CD14-positive monocyte (primary cell): ENCODE measurements around the gene MARK4. TPM values are rescaled to one million over a fixed set of nuclear protein-coding genes. Genes with fewer than 3 reads are reported as not detected.

ENCODE experiments used
- DNase-seq, 3 donors: peaks; one replicate each; pipeline ENCODE4 v3.0.0-alpha.2; 2011 to 2022
- H2AFZ ChIP-seq: 2 replicates; pipeline ENCODE4 v1.6.0; 2012; ENCODE audit warnings: mild to moderate bottlenecking, low read depth, low read length, inconsistent platforms; ENCODE audit not compliant: insufficient read depth, poor library complexity, severe bottlenecking
- H3K27ac ChIP-seq, 2 donors: 1 replicate in 1 of 2; 2 replicates in 1 of 2; pipeline ENCODE4 v1.5.1; 2012 to 2013; ENCODE audit warnings: low read length in 2 of 2, control low read depth in 1 of 2, inconsistent platforms in 1 of 2, low read depth in 1 of 2, mild to moderate bottlenecking in 1 of 2
- H3K27me3 ChIP-seq, 2 donors: one replicate each; pipeline versions ENCODE4 v1.6.0 to v1.6.1; 2011 to 2013; ENCODE audit warnings: low read length in 2 of 2; ENCODE audit not compliant: control insufficient read depth in 2 of 2, insufficient read depth in 2 of 2
- H3K36me3 ChIP-seq, 2 donors: replicated peaks in 1 of 2; 1 replicate in 1 of 2; 2 replicates in 1 of 2; pipeline versions ENCODE4 v1.5.1 to v1.6.1; 2012 to 2013; ENCODE audit warnings: low read length in 2 of 2, control low read depth in 1 of 2, inconsistent platforms in 1 of 2, mild to moderate bottlenecking in 1 of 2; ENCODE audit not compliant: insufficient read depth in 2 of 2, control insufficient read depth in 1 of 2
- H3K4me1 ChIP-seq, 2 donors: 1 replicate in 1 of 2; 2 replicates in 1 of 2; pipeline versions ENCODE4 v1.5.1 to v1.6.1; 2012 to 2013; ENCODE audit warnings: low read length in 2 of 2, control low read depth in 1 of 2, inconsistent platforms in 1 of 2, mild to moderate bottlenecking in 1 of 2, moderate library complexity in 1 of 2; ENCODE audit not compliant: insufficient read depth in 2 of 2, control insufficient read depth in 1 of 2
- H3K4me2 ChIP-seq: replicated peaks from 2 replicates; pipeline ENCODE3; 2012; ENCODE audit warnings: low read length, moderate library complexity, mild to moderate bottlenecking; ENCODE audit not compliant: poor library complexity, severe bottlenecking; ENCODE audit errors: extremely low read depth
- H3K4me3 ChIP-seq, 3 experiments: fragments of 200-600 bp in 1 of 3; sonication (generic) in 1 of 3; replicated peaks in 1 of 3; 1 replicate in 2 of 3; 2 replicates in 1 of 3; pipeline ENCODE4 v1.5.1; 2011 to 2013; ENCODE audit warnings: low read length in 3 of 3, mild to moderate bottlenecking in 3 of 3, control low read depth in 2 of 3, low read depth in 2 of 3, inconsistent platforms in 1 of 3, moderate library complexity in 1 of 3
- H3K79me2 ChIP-seq: 2 replicates; pipeline ENCODE4 v1.6.0; 2012; ENCODE audit warnings: mild to moderate bottlenecking, control low read depth, inconsistent platforms, low read length, moderate library complexity; ENCODE audit not compliant: insufficient read depth
- H3K9ac ChIP-seq: 2 replicates; pipeline ENCODE4 v1.6.0; 2017; ENCODE audit warnings: low read length, mild to moderate bottlenecking; ENCODE audit not compliant: insufficient read depth, poor library complexity, severe bottlenecking
- H3K9me3 ChIP-seq, 2 donors: replicated peaks in 1 of 2; 1 replicate in 1 of 2; 2 replicates in 1 of 2; pipeline versions ENCODE4 v1.5.1 to v1.6.1; 2012 to 2013; ENCODE audit warnings: low read length in 2 of 2, control low read depth in 1 of 2; ENCODE audit not compliant: control insufficient read depth in 1 of 2, insufficient read depth in 1 of 2
- H4K20me1 ChIP-seq: 2 replicates; pipeline ENCODE4 v1.6.0; 2012; ENCODE audit warnings: mild to moderate bottlenecking, low read length, control low read depth, moderate library complexity; ENCODE audit not compliant: insufficient read depth
- H3K27ac Mint-ChIP-seq, 7 donors: one replicate each; pipeline ENCODE4 v1.8.0; 2020; ENCODE audit warnings: mild to moderate bottlenecking in 7 of 7, mixed read lengths in 7 of 7, moderate library complexity in 6 of 7, inconsistent platforms in 2 of 7
- H3K27me3 Mint-ChIP-seq, 3 donors: one replicate each; pipeline ENCODE4 v1.8.0; 2021 to 2022; ENCODE audit warnings: low read depth in 3 of 3, mild to moderate bottlenecking in 3 of 3, mixed read lengths in 3 of 3, moderate library complexity in 3 of 3, inconsistent platforms in 1 of 3
- H3K36me3 Mint-ChIP-seq, 2 donors: one replicate each; pipeline ENCODE4 v1.8.0; 2020; ENCODE audit warnings: mixed read lengths in 2 of 2, inconsistent platforms in 1 of 2, mild to moderate bottlenecking in 1 of 2
- H3K4me1 Mint-ChIP-seq: one replicate; pipeline ENCODE4 v1.8.0; 2020; ENCODE audit warnings: mild to moderate bottlenecking, mixed read lengths
- H3K4me3 Mint-ChIP-seq, 2 donors: one replicate each; pipeline ENCODE4 v1.8.0; 2020; ENCODE audit warnings: mild to moderate bottlenecking in 2 of 2, mixed read lengths in 2 of 2, moderate library complexity in 1 of 2
- H3K9me3 Mint-ChIP-seq, 7 donors: one replicate each; pipeline ENCODE4 v1.8.0; 2020 to 2022; ENCODE audit warnings: mixed read lengths in 7 of 7, mild to moderate bottlenecking in 6 of 7, moderate library complexity in 6 of 7, inconsistent platforms in 2 of 7
- CTCF ChIP-seq: fragments of 200-600 bp; IDR thresholded peaks from one replicate; pipeline ENCODE4 v1.8.0; 2022; ENCODE audit warnings: antibody characterized with exemption, mild to moderate bottlenecking
- WGBS: methylation state at CpG from one replicate; pipeline ENCODE4 v1.1.5; 2013; ENCODE audit warnings: missing lambda C conversion rate; ENCODE audit not compliant: insufficient coverage; 5-methylcytosine and 5-hydroxymethylcytosine counted together
- intact Hi-C, 2 donors: fragments of 100-400 bp; cut with micrococcal nuclease; formaldehyde crosslinking; loops; one replicate each; pipeline versions ENCODE4 v1.15.0 to v1.15.1; 2023
- polyA plus RNA-seq, 3 donors: library from polyadenylated mRNA; depleted of rRNA in 1 of 3; unstranded in 2 of 3; stranded (reverse) in 1 of 3; fragments of 300-500 nt in 2 of 3; fragments of >200 nt in 1 of 3; fragmentation: Illumina TruSeq in 2 of 3; gene quantifications; 1 replicate in 2 of 3; 2 replicates in 1 of 3; pipeline ENCODE4 v1.2.3, GENCODE V29; 2012 to 2021

The MARK4 gene
- polyA plus RNA-seq, 3 donors = 0.59 to 18.4 (median 0.69) TPM

GRCh38 chr19:45205810-45206209 is 45.3 kb upstream of the MARK4 start:
- peaks cover 7% of the 10 kb centered on the region for H3K4me1 Mint-ChIP-seq

GRCh38 chr19:45206328-45206727 is 44.7 kb upstream of the MARK4 start:
- H2AFZ ChIP-seq = no peak overlapping the region
- H3K4me1 ChIP-seq = peaks cover 0 to 2% of the 10 kb centered on the region in 2 donors
- H3K27me3 ChIP-seq = peaks cover 0 to 9% of the 10 kb centered on the region in 2 donors
- no peak overlapping the region for H3K27ac Mint-ChIP-seq
- no peaks in the 10 kb centered on the region for H3K9me3 ChIP-seq
- TF ChIP-seq CTCF = no peak
- peaks cover 0 to 2% (median 0%) of the 10 kb centered on the region in 7 donors for H3K9me3 Mint-ChIP-seq
- peaks cover 5 to 18% (median 14%) of the 10 kb centered on the region in 3 donors for H3K27me3 Mint-ChIP-seq
- no peaks in the 10 kb centered on the region for H4K20me1 ChIP-seq
- intact Hi-C loops = no loop called here
- peaks cover 11% of the 10 kb centered on the region for H3K4me1 Mint-ChIP-seq
- no peaks in the 10 kb centered on the region for H3K36me3 Mint-ChIP-seq
- no peak overlapping the region for H3K4me3 ChIP-seq
- WGBS = no CpG with 5 or more reads among the region's 3 CpGs
- no peak overlapping the region for H3K4me3 Mint-ChIP-seq
- no peak overlapping the region for H3K9ac ChIP-seq
- H3K36me3 ChIP-seq = no peaks in the 10 kb centered on the region
- H3K4me2 ChIP-seq = no peak overlapping the region
- H3K79me2 ChIP-seq = no peaks in the 10 kb centered on the region
- no peak overlapping the region for H3K27ac ChIP-seq
- no peak for DNase-seq

More at GRCh38 chr19:45205810-45206209, 45.3 kb upstream of the MARK4 start:
- DNase-seq = no peak
- H2AFZ ChIP-seq = no peak overlapping the region
- H3K4me1 ChIP-seq = no peaks in the 10 kb centered on the region
- Mint-ChIP-seq H3K9me3 (peaks cover 0 to 2% (median 0%) of the 10 kb centered on the region in 7 donors), H3K27me3 (peaks cover 0 to 13% (median 9%) of the 10 kb centered on the region in 3 donors), H3K36me3 (no peaks in the 10 kb centered on the region), H3K4me3 (no peak overlapping the region), H3K27ac (no peak overlapping the region)
- no peaks in the 10 kb centered on the region for H4K20me1 ChIP-seq
- H3K9me3 ChIP-seq = no peaks in the 10 kb centered on the region
- H3K9ac ChIP-seq = no peak overlapping the region
- H3K79me2 ChIP-seq = no peaks in the 10 kb centered on the region
- peaks cover 0 to 4% of the 10 kb centered on the region in 2 donors for H3K27me3 ChIP-seq
- intact Hi-C loops = no loop called here
- H3K27ac ChIP-seq = no peak overlapping the region
- no peak overlapping the region for H3K4me2 ChIP-seq
- WGBS = 100% methylated on average over 1 of the region's 12 CpGs
- TF ChIP-seq CTCF = no peak
- no peak overlapping the region for H3K4me3 ChIP-seq
- H3K36me3 ChIP-seq = no peaks in the 10 kb centered on the region
